T-cell (primary cell): ENCODE data around the gene CDK12. TPM values are rescaled to one million over a fixed set of nuclear protein-coding genes. Genes with fewer than 3 reads are reported as not detected.

Source experiments
- ATAC-seq, 4 experiments: fragments of 200-7000 bp in 3 of 4; fragments of 150-1000 bp in 1 of 4; cut with Tn5 transposase; replicated peaks in 1 of 4; 1 replicate in 3 of 4; 2 replicates in 1 of 4; pipeline ENCODE4 v1.10.0; 2021; ENCODE audit warnings: moderate library complexity in 3 of 4, mild to moderate bottlenecking in 2 of 4, moderate number of reproducible peaks in 1 of 4
- CTCF ChIA-PET, 2 donors: fragments of 300-600 bp; sonication (Branson Sonifier 250); formaldehyde crosslinking; loops; one replicate each; lab custom pipeline; 2022; ENCODE audit warnings: antibody characterized with exemption in 2 of 2; lab: Charles Lee
- POLR2A ChIA-PET, 2 donors: fragments of 300-600 bp; sonication (Branson Sonifier 250); formaldehyde crosslinking; loops; one replicate each; lab custom pipeline; 2022; ENCODE audit warnings: antibody characterized with exemption in 2 of 2; lab: Charles Lee
- DNase-seq, 35 experiments: peaks; one replicate each; pipeline versions ENCODE4 v3.0.0 to v3.0.0-alpha.2; 2013 to 2023
- H3K27ac ChIP-seq: one replicate; pipeline ENCODE4 v1.5.1; 2013; ENCODE audit warnings: low read length
- H3K27me3 ChIP-seq, 2 experiments: replicated peaks in 1 of 2; 1 replicate in 1 of 2; 2 replicates in 1 of 2; pipeline versions ENCODE4 v1.6.1 to v1.7.0; 2013; ENCODE audit warnings: low read length in 1 of 2, mixed read lengths in 1 of 2; ENCODE audit not compliant: control insufficient read depth in 2 of 2, insufficient read depth in 2 of 2; ENCODE audit errors: extremely low read depth in 1 of 2
- H3K36me3 ChIP-seq, 2 donors: 1 replicate in 1 of 2; 2 replicates in 1 of 2; pipeline versions ENCODE4 v1.6.1 to v1.7.0; 2013; ENCODE audit warnings: low read length in 1 of 2; ENCODE audit not compliant: control insufficient read depth in 2 of 2, insufficient read depth in 1 of 2; ENCODE audit errors: extremely low read depth in 1 of 2
- H3K4me1 ChIP-seq, 2 experiments: 1 replicate in 1 of 2; 2 replicates in 1 of 2; pipeline versions ENCODE4 v1.6.1 to v1.7.0; 2013; ENCODE audit warnings: low read length in 2 of 2, mixed read lengths in 1 of 2; ENCODE audit not compliant: insufficient read depth in 2 of 2, control insufficient read depth in 1 of 2; ENCODE audit errors: extremely low read depth in 1 of 2
- H3K4me3 ChIP-seq, 2 donors: 1 replicate in 1 of 2; 2 replicates in 1 of 2; pipeline versions ENCODE4 v1.5.1 to v1.7.0; 2013; ENCODE audit warnings: mild to moderate bottlenecking in 2 of 2, low read length in 1 of 2, moderate library complexity in 1 of 2; ENCODE audit not compliant: control insufficient read depth in 1 of 2; ENCODE audit errors: extremely low read depth in 1 of 2
- H3K9me3 ChIP-seq: 2 replicates; pipeline ENCODE4 v1.7.0; 2013
- H3K27ac Mint-ChIP-seq, 2 donors: one replicate each; pipeline ENCODE4 v1.8.0; 2020 to 2021; ENCODE audit warnings: mild to moderate bottlenecking in 2 of 2, mixed read lengths in 2 of 2
- H3K27me3 Mint-ChIP-seq, 2 donors: one replicate each; pipeline ENCODE4 v1.8.0; 2021 to 2022; ENCODE audit warnings: mixed read lengths in 2 of 2
- H3K36me3 Mint-ChIP-seq: one replicate; pipeline ENCODE4 v1.8.0; 2021; ENCODE audit warnings: mixed read lengths
- H3K4me1 Mint-ChIP-seq, 3 donors: one replicate each; pipeline ENCODE4 v1.8.0; 2020 to 2022; ENCODE audit warnings: mixed read lengths in 3 of 3, mild to moderate bottlenecking in 1 of 3
- H3K4me3 Mint-ChIP-seq, 3 donors: one replicate each; pipeline ENCODE4 v1.8.0; 2020 to 2022; ENCODE audit warnings: mild to moderate bottlenecking in 3 of 3, mixed read lengths in 3 of 3, moderate library complexity in 3 of 3
- H3K9me3 Mint-ChIP-seq, 3 donors: one replicate each; pipeline ENCODE4 v1.8.0; 2020 to 2022; ENCODE audit warnings: mixed read lengths in 3 of 3
- WGBS: methylation state at CpG from one replicate; pipeline ENCODE4 v1.1.5; 2013; ENCODE audit warnings: missing lambda C conversion rate; ENCODE audit not compliant: insufficient coverage; 5-methylcytosine and 5-hydroxymethylcytosine counted together
- total RNA-seq, 35 experiments: library from RNA in 6 of 35; stranded (reverse) in 6 of 35; fragments of 120-200 nt in 1 of 35; gene quantifications; one replicate each; pipeline versions ENCODE4 v1.2.1 to v1.2.4 and lab custom pipeline; 2013 to 2026

CDK12 gene
- total RNA-seq, 5 donors from 2014 or later (not counting 1 experiment from before 2014, with no cell fraction given): 95.6 to 108 (median 104) TPM

GRCh38 chr17:39582658-39583057 is 121.4 kb downstream of the CDK12 start:
- no peaks in the 10 kb centered on the region for H3K36me3 ChIP-seq
- H3K27me3 ChIP-seq: peaks cover 0 to 7% of the 10 kb centered on the region in 2 experiments
- no peak for ATAC-seq
- peaks cover 4 to 8% of the 10 kb centered on the region in 2 donors for H3K27me3 Mint-ChIP-seq
- no peak overlapping the region for H3K4me3 Mint-ChIP-seq
- no peaks in the 10 kb centered on the region for H3K4me1 Mint-ChIP-seq
- ChIA-PET CTCF (no interaction called here), POLR2A (no interaction called here)
- H3K9me3 Mint-ChIP-seq: no peaks in the 10 kb centered on the region
- no CpG with 5 or more reads among the region's 2 CpGs for WGBS
- H3K9me3 ChIP-seq: no peaks in the 10 kb centered on the region
- H3K27ac ChIP-seq: no peak overlapping the region
- H3K27ac Mint-ChIP-seq: no peak overlapping the region
- no peaks in the 10 kb centered on the region for H3K4me1 ChIP-seq
- DNase-seq: no peak
- no peak overlapping the region for H3K4me3 ChIP-seq
- H3K36me3 Mint-ChIP-seq: peaks cover 18% of the 10 kb centered on the region

Other genes with a start within 250 kb of the CDK12 start
- gene STAC2, start 235.5 kb upstream of the CDK12 start, total RNA-seq: under 1 TPM in 3 of 5 donors, not detected in 2; 0.12 to 0.15 (median 0.13) TPM
- 10 to 100 TPM; 23.5 to 30.0 (median 26.2) TPM for gene FBXL20, start 59.9 kb upstream of the CDK12 start, total RNA-seq
- 10 to 100 TPM; 41.4 to 55.6 (median 52.6) TPM for gene MED1, start 10.2 kb upstream of the CDK12 start, total RNA-seq
- not detected for gene NEUROD2, start 146.4 kb downstream of the CDK12 start, total RNA-seq
- under 1 TPM in 4 of 5 donors, not detected in 1; 0.12 to 0.35 (median 0.18) TPM for gene PPP1R1B, start 165.5 kb downstream of the CDK12 start, total RNA-seq
- 100 to 1,000 TPM in 2 of 5 donors, 10 to 100 TPM in 3; 81.3 to 146 (median 99.7) TPM for gene STARD3, start 175.7 kb downstream of the CDK12 start, total RNA-seq
- gene TCAP, start 203.9 kb downstream of the CDK12 start, total RNA-seq: 1 to 10 TPM; 2.2 to 7.8 (median 6.6) TPM
- gene PNMT, start 207.0 kb downstream of the CDK12 start, total RNA-seq: under 1 TPM in 3 of 5 donors, not detected in 2; 0.35 to 0.56 (median 0.47) TPM
- gene PGAP3, start 226.6 kb downstream of the CDK12 start, total RNA-seq: 10 to 100 TPM; 27.9 to 34.3 (median 31.7) TPM
- gene ERBB2, start 238.6 kb downstream of the CDK12 start, total RNA-seq: 1 to 10 TPM; 4.1 to 8.8 (median 6.0) TPM